WTC11 (cell line): ENCODE results near the gene PHPT1. TPM values are rescaled to one million over a fixed set of nuclear protein-coding genes. Genes with fewer than 3 reads are reported as not detected.
"Not testable (repeated sequence)": the region's sequence is repeated elsewhere in the genome, so short reads cannot be mapped to it uniquely, and the experiment has no call there.

ENCODE experiments used
- ATAC-seq: fragments of 200-7000 bp; cut with Tn5 transposase; 2 replicates; pipeline ENCODE4 v1.10.0; 2021; ENCODE audit warnings: mild to moderate bottlenecking, moderate library complexity
- CTCF ChIA-PET: fragments of 300-600 bp; sonication (Branson Sonifier 250); formaldehyde crosslinking; loops from one replicate; lab custom pipeline; 2021; ENCODE audit warnings: antibody characterized with exemption; lab: Charles Lee
- POLR2A ChIA-PET: fragments of 350-600 bp; sonication (Branson Sonifier 250); formaldehyde crosslinking; loops from one replicate; lab custom pipeline; 2021; ENCODE audit warnings: antibody characterized with exemption; lab: Charles Lee
- DNase-seq: peaks from one replicate; pipeline ENCODE4 v3.0.0; 2021; ENCODE audit warnings: low spot score
- H3K27ac Mint-ChIP-seq: 2 replicates; pipeline ENCODE4 v1.8.0; 2021; ENCODE audit warnings: mixed read lengths
- H3K27me3 Mint-ChIP-seq: 2 replicates; pipeline ENCODE4 v1.8.0; 2021; ENCODE audit warnings: low read depth, mild to moderate bottlenecking, moderate library complexity, mixed read lengths
- H3K36me3 Mint-ChIP-seq: 2 replicates; pipeline ENCODE4 v1.8.0; 2021; ENCODE audit warnings: mixed read lengths
- H3K4me1 Mint-ChIP-seq: 2 replicates; pipeline ENCODE4 v1.8.0; 2022; ENCODE audit warnings: mixed read lengths
- H3K4me3 Mint-ChIP-seq: 2 replicates; pipeline ENCODE4 v1.8.0; 2021; ENCODE audit warnings: mild to moderate bottlenecking, moderate library complexity, mixed read lengths
- H3K9me3 Mint-ChIP-seq: 2 replicates; pipeline ENCODE4 v1.8.0; 2021; ENCODE audit warnings: mixed read lengths
- EMX1 ChIP-seq: fragments of 250-450 bp; sonication (Bioruptor Pico); IDR thresholded peaks from 2 replicates; pipeline ENCODE4 v1.8.0; 2021; ENCODE audit warnings: mild to moderate bottlenecking
- FOXP1 ChIP-seq: sonication (generic); formaldehyde crosslinking; IDR thresholded peaks from 2 replicates; pipeline ENCODE4 v1.8.0; 2022; ENCODE audit warnings: missing genetic modification reagents, mild to moderate bottlenecking, moderate library complexity, borderline replicate concordance
- HMGA2 ChIP-seq: fragments of 250-450 bp; sonication (Bioruptor Pico); IDR thresholded peaks from 2 replicates; pipeline ENCODE4 v1.4.0; 2021; ENCODE audit warnings: mild to moderate bottlenecking, moderate library complexity
- HMGXB4 ChIP-seq: sonication (generic); formaldehyde crosslinking; IDR thresholded peaks from 2 replicates; pipeline ENCODE4 v1.8.1; 2023; ENCODE audit warnings: mild to moderate bottlenecking, moderate library complexity, missing genetic modification reagents
- MAX ChIP-seq: sonication (generic); formaldehyde crosslinking; IDR thresholded peaks from 2 replicates; pipeline ENCODE4 v1.8.0; 2022; ENCODE audit warnings: mild to moderate bottlenecking, missing genetic modification reagents
- MLX ChIP-seq: sonication (generic); formaldehyde crosslinking; IDR thresholded peaks from 2 replicates; pipeline ENCODE4 v1.8.1; 2023; ENCODE audit warnings: mild to moderate bottlenecking, missing genetic modification reagents, moderate library complexity
- MYBL2 ChIP-seq: sonication (generic); formaldehyde crosslinking; IDR thresholded peaks from 2 replicates; pipeline ENCODE4 v1.8.1; 2023; ENCODE audit warnings: mild to moderate bottlenecking, moderate library complexity, missing genetic modification reagents
- OVOL2 ChIP-seq: fragments of 250-450 bp; sonication (Bioruptor Pico); IDR thresholded peaks from 2 replicates; pipeline ENCODE4 v1.9.0; 2021; ENCODE audit warnings: mild to moderate bottlenecking, borderline replicate concordance
- PRRX2 ChIP-seq: fragments of 250-450 bp; sonication (Bioruptor Pico); IDR thresholded peaks from 2 replicates; pipeline ENCODE4 v1.8.0; 2021; ENCODE audit warnings: mild to moderate bottlenecking
- SMAD3 ChIP-seq: sonication (generic); formaldehyde crosslinking; IDR thresholded peaks from 2 replicates; pipeline ENCODE4 v1.8.0; 2022; ENCODE audit warnings: missing genetic modification reagents, mild to moderate bottlenecking, borderline replicate concordance
- USF2 ChIP-seq: sonication (generic); formaldehyde crosslinking; IDR thresholded peaks from 2 replicates; pipeline ENCODE4 v1.8.1; 2023; ENCODE audit warnings: mild to moderate bottlenecking, missing genetic modification reagents, moderate library complexity
- total RNA-seq: library from RNA; stranded (reverse); gene quantifications from 3 replicates; pipeline ENCODE4 v1.2.3, GENCODE V29; 2021
- TF ChIP-seq, protein P1 (sequence below): fragments of 200-600 bp; IDR thresholded peaks from 2 replicates; pipeline ENCODE4 v1.8.0; 2022; ENCODE audit warnings: antibody characterized with exemption
- TF ChIP-seq, protein P2 (sequence below): sonication (generic); formaldehyde crosslinking; IDR thresholded peaks from 2 replicates; pipeline ENCODE4 v1.8.1; 2023; ENCODE audit warnings: mild to moderate bottlenecking, missing genetic modification reagents

The PHPT1 gene
- total RNA-seq, 1 experiment from 2014 or later = 138 TPM

DNA sequence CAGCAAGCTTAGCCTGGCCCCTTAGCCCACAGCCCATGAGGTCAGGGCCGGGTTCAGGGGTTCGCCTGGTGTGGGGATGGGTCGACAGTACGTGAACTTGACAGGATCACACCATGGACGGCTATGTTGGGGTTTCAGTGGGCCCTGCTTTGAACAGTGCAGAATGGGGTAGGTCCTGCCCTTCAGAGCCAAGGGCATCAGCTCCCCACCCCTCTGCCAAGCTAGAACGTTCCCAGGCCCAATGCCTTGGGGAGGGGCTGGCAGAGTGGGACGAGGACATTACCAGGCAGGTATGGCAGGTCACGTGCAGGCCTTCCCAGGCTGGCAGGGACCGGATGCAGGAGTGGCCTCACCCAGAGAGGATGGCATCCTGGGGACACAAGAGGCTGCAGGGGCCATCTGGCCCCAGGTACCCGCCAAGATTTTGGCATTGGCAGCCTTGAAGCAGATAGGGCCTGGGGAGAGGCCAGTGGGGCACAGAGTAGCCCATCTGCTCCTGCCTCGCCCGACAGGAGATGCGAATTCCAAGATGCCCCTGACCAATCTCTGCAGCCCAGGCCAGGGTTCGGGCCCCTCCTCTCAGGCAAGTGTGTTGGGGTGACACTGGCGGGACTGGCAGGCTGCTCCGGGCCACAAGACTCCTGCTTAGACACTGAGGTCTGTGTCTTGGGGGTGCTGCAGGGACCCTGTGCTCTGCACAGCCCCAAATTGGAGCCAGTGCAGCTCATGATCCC lies 7.4 kb upstream of the PHPT1 start:
- H3K9me3 Mint-ChIP-seq, H3K36me3 Mint-ChIP-seq, H3K27ac Mint-ChIP-seq, DNase-seq, H3K27me3 Mint-ChIP-seq: not testable (repeated sequence)
- H3K4me3 Mint-ChIP-seq = peak overlapping the region; percentile 33; the same call in 1 of the 2 replicates
- peak; percentile 2 for ATAC-seq
- POLR2A ChIA-PET = interaction anchor here (1.1 to 1.7 kb wide), 2 partner anchors 18 to 19 kb away, joined by 3 to 4 read pairs; no protein-coding TSS in a partner anchor
- H3K4me1 Mint-ChIP-seq = peaks cover 23% of the 10 kb centered on the region
- CTCF ChIA-PET = interaction anchor here (0.5 to 5.9 kb wide), 39 partner anchors 8 to 477 kb away, joined by 3 to 64 read pairs (median 5); partner anchors contain the start of genes CLIC3, DIPK1B, FBXW5 and PAXX
- 0 out of 2 replicates have a peak, but pooled peaks have one; percentile 50 for TF ChIP-seq OVOL2
- 0 out of 2 replicates have a peak, but pooled peaks have one; percentile 5 for TF ChIP-seq MYBL2 (CRISPR knock-in tag)
- TF ChIP-seq USF2 = peak; percentile 73

GRCh38 chr9:136842380-136842948 lies 6.7 kb upstream of the PHPT1 start, which contains the start of gene AJM1:
TSS of gene AJM1 (plus strand) at chr9:136842478. CDS start at chr9:136844415, 1,937 bp downstream.
- H3K27ac Mint-ChIP-seq, H3K9me3 Mint-ChIP-seq, H3K36me3 Mint-ChIP-seq, H3K27me3 Mint-ChIP-seq: not testable (repeated sequence)
- CTCF ChIA-PET = interaction anchor here (0.6 to 5.9 kb wide), 44 partner anchors 9 to 358 kb away, joined by 3 to 64 read pairs (median 4); partner anchors contain the start of genes CLIC3, DIPK1B, FBXW5 and NPDC1
- POLR2A ChIA-PET = interaction anchor here (1.1 kb wide), 1 partner anchor 19 kb away, joined by 4 read pairs; no protein-coding TSS in a partner anchor
- peak within 1 kb of the TSS; percentile 33 for H3K4me3 Mint-ChIP-seq
- DNase-seq (peak; percentile 89), ATAC-seq (peak; percentile 63)
- TF ChIP-seq, protein P1, sequence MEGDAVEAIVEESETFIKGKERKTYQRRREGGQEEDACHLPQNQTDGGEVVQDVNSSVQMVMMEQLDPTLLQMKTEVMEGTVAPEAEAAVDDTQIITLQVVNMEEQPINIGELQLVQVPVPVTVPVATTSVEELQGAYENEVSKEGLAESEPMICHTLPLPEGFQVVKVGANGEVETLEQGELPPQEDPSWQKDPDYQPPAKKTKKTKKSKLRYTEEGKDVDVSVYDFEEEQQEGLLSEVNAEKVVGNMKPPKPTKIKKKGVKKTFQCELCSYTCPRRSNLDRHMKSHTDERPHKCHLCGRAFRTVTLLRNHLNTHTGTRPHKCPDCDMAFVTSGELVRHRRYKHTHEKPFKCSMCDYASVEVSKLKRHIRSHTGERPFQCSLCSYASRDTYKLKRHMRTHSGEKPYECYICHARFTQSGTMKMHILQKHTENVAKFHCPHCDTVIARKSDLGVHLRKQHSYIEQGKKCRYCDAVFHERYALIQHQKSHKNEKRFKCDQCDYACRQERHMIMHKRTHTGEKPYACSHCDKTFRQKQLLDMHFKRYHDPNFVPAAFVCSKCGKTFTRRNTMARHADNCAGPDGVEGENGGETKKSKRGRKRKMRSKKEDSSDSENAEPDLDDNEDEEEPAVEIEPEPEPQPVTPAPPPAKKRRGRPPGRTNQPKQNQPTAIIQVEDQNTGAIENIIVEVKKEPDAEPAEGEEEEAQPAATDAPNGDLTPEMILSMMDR = peak; percentile 74
- peak; percentile 67 for TF ChIP-seq PRRX2 (CRISPR knock-in tag)
- 0 out of 2 replicates have a peak, but pooled peaks have one; percentile 44 for TF ChIP-seq SMAD3 (CRISPR knock-in tag)
- peak; percentile 67; the same call in 1 of the 2 replicates for TF ChIP-seq HMGXB4
- TF ChIP-seq, protein P2, sequence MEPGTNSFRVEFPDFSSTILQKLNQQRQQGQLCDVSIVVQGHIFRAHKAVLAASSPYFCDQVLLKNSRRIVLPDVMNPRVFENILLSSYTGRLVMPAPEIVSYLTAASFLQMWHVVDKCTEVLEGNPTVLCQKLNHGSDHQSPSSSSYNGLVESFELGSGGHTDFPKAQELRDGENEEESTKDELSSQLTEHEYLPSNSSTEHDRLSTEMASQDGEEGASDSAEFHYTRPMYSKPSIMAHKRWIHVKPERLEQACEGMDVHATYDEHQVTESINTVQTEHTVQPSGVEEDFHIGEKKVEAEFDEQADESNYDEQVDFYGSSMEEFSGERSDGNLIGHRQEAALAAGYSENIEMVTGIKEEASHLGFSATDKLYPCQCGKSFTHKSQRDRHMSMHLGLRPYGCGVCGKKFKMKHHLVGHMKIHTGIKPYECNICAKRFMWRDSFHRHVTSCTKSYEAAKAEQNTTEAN = 0 out of 2 replicates have a peak, but pooled peaks have one; percentile 52
- peak; percentile 68; the same call in 1 of the 2 replicates for TF ChIP-seq FOXP1
- TF ChIP-seq HMGA2 (CRISPR knock-in tag) = 0 out of 2 replicates have a peak, but pooled peaks have one; percentile 4
- 0 out of 2 replicates have a peak, but pooled peaks have one; percentile 52 for TF ChIP-seq MAX (CRISPR knock-in tag)
- TF ChIP-seq MLX (CRISPR knock-in tag) = 0 out of 2 replicates have a peak, but pooled peaks have one; percentile 71
- TF ChIP-seq EMX1 (CRISPR knock-in tag) = peak; percentile 72; the same call in 1 of the 2 replicates
- H3K4me1 Mint-ChIP-seq = peaks cover 23% of the 10 kb centered on the region

DNA sequence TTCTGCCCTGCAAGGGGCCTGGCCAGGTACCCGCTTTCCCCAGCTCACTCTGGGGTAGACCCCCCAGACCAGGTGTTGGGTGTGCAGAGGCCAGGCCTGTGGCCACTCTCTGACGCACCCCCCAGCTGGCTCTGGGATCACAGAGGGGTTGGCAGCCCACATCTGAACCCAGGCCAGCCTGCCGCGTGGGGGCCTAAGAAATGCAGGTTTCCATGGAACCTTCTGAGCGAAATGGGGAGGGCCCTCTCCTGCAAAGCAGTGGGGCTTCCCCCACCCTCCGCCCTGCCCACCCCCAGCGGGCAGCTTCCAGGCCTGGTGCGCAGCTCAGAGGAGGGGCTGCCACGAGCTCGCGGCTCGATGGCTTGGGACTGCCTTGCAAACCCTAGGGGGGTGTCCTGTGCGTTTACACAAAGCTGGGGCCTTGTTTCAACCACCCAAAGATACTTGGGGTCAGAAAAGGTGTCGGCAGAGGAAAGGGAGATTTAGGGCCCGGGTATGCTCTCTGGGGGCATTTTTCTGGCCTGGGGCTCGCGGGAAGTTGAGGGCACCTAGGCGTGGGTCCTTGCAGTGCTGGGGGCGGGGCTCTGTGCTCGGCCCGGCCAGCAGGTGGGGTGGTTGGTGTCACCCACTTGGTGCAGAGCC lies 5.9 kb upstream of the PHPT1 start:
- H3K36me3 Mint-ChIP-seq, H3K27ac Mint-ChIP-seq, POLR2A ChIA-PET, ATAC-seq, DNase-seq, H3K27me3 Mint-ChIP-seq, H3K9me3 Mint-ChIP-seq: not testable (repeated sequence)
- CTCF ChIA-PET = interaction anchor here (0.6 to 5.9 kb wide), 32 partner anchors 8 to 358 kb away, joined by 3 to 64 read pairs (median 6); partner anchors contain the start of genes CLIC3, NPDC1, RABL6 and TMEM141
- peak overlapping the region; percentile 35 for H3K4me3 Mint-ChIP-seq
- peaks cover 23% of the 10 kb centered on the region for H3K4me1 Mint-ChIP-seq
